Chondrocyte (in vitro differentiated cells): ENCODE results near the gene CRIP1. TPM values are rescaled to one million over a fixed set of nuclear protein-coding genes. Genes with fewer than 3 reads are reported as not detected.

ENCODE experiments used
- DNase-seq: peaks from one replicate; pipeline ENCODE4 v3.0.0; 2021; ENCODE audit warnings: mixed read lengths, low spot score
- H3K27ac Mint-ChIP-seq: one replicate; pipeline ENCODE4 v1.8.0; 2021; ENCODE audit warnings: mild to moderate bottlenecking, moderate library complexity, mixed read lengths; ENCODE audit not compliant: unreplicated experiment
- H3K27me3 Mint-ChIP-seq: 2 replicates; pipeline ENCODE4 v1.8.0; 2021; ENCODE audit warnings: low read depth, mixed read lengths
- H3K36me3 Mint-ChIP-seq: 2 replicates; pipeline ENCODE4 v1.8.0; 2021; ENCODE audit warnings: low read depth, mixed read lengths
- H3K4me1 Mint-ChIP-seq: 2 replicates; pipeline ENCODE4 v1.8.0; 2021; ENCODE audit warnings: low read depth, mild to moderate bottlenecking, mixed read lengths
- H3K4me3 Mint-ChIP-seq: one replicate; pipeline ENCODE4 v1.8.0; 2021; ENCODE audit warnings: mild to moderate bottlenecking, moderate library complexity, mixed read lengths; ENCODE audit not compliant: unreplicated experiment
- H3K9me3 Mint-ChIP-seq: 2 replicates; pipeline ENCODE4 v1.8.0; 2021; ENCODE audit warnings: low read depth, mixed read lengths
- total RNA-seq: library from RNA; stranded (reverse); gene quantifications from 3 replicates; pipeline ENCODE4 v1.2.1, GENCODE V29; 2021
- TF ChIP-seq, protein P1 (sequence below): fragments of 200-600 bp; sonication (generic); IDR thresholded peaks from 2 replicates; pipeline ENCODE4 v1.5.0; 2021; ENCODE audit warnings: antibody characterized with exemption, mild to moderate bottlenecking, moderate library complexity

Gene CRIP1
- total RNA-seq, 1 donor from 2014 or later: 181 TPM

DNA sequence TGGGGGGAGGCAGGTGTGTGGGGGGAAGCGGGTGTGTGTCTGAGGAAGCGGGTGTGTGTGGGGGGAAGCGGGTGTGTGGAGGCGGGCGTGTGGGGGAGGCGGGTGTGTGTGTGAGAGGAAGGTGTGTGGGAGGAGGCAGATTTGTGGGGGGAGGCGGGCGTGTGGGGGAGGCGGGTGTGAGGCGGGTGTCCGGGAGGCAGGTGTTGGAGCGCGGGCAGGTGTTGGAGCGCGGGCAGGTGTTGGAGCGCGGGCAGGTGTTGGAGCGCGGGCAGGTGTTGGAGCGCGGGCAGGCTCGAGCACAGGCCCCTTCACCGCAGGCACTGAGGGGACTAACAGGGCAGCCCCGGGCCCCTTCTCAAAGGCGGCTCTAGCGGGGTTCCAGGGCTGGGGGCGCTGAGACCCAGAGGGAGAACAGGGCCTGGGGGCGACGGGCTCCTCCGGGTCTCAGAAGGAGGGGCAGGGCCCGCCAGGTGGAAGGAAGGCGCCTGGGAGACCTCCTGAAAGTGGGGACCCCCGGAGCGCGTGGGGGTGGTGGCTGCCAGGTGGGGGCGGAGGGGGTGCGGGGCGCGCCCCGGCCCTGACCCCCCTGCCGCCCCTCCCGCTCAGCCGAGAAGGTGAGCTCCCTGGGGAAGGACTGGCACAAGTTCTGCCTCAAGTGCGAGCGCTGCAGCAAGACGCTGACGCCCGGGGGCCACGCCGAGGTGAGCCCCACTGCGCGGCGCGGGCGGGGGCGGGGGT is 8.9 kb upstream of the CRIP1 start:
- H3K27me3 Mint-ChIP-seq: no peaks in the 10 kb centered on the region
- H3K4me3 Mint-ChIP-seq: peak overlapping the region; percentile 79
- TF ChIP-seq, protein P1, sequence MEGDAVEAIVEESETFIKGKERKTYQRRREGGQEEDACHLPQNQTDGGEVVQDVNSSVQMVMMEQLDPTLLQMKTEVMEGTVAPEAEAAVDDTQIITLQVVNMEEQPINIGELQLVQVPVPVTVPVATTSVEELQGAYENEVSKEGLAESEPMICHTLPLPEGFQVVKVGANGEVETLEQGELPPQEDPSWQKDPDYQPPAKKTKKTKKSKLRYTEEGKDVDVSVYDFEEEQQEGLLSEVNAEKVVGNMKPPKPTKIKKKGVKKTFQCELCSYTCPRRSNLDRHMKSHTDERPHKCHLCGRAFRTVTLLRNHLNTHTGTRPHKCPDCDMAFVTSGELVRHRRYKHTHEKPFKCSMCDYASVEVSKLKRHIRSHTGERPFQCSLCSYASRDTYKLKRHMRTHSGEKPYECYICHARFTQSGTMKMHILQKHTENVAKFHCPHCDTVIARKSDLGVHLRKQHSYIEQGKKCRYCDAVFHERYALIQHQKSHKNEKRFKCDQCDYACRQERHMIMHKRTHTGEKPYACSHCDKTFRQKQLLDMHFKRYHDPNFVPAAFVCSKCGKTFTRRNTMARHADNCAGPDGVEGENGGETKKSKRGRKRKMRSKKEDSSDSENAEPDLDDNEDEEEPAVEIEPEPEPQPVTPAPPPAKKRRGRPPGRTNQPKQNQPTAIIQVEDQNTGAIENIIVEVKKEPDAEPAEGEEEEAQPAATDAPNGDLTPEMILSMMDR: no peak
- H3K4me1 Mint-ChIP-seq: peaks cover 53% of the 10 kb centered on the region
- DNase-seq: no peak
- no peaks in the 10 kb centered on the region for H3K9me3 Mint-ChIP-seq
- H3K36me3 Mint-ChIP-seq: peaks cover 2% of the 10 kb centered on the region
- peak overlapping the region; percentile 78 for H3K27ac Mint-ChIP-seq

DNA sequence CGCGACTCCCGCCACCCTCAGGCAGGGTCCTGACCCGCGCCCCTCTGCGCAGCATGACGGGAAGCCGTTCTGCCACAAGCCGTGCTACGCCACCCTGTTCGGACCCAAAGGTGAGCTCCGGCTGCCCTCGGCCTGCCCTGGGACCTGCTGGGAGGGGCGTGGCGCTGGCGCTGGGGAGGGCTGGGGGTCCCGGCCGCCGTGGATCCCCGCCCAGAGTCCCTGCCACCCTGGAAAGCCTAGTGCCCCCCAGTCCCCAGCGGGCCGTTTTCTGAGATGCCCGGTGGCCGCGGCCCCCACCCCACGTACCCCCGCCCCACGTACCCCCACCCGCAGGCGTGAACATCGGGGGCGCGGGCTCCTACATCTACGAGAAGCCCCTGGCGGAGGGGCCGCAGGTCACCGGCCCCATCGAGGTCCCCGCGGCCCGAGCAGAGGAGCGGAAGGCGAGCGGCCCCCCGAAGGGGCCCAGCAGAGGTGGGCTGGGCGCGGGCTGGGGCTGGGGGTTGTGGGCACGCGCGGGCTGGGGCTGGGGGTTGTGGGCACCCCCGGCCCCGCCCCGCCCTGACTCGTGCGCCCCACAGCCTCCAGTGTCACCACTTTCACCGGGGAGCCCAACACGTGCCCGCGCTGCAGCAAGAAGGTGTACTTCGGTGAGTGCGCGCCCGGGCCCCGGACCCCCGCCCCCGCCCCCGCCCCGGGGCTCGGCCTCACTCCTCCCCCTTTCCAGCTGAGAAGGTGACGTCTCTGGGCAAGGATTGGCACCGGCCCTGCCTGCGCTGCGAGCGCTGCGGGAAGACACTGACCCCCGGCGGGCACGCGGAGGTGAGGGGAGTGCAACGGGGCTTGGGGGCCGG is 8.1 kb upstream of the CRIP1 start:
- Mint-ChIP-seq H3K27ac (no peak overlapping the region), H3K9me3 (no peaks in the 10 kb centered on the region), H3K4me3 (no peak overlapping the region), H3K36me3 (peaks cover 2% of the 10 kb centered on the region), H3K27me3 (no peaks in the 10 kb centered on the region), H3K4me1 (peaks cover 55% of the 10 kb centered on the region)
- TF ChIP-seq, protein P1: no peak
- DNase-seq: no peak

DNA sequence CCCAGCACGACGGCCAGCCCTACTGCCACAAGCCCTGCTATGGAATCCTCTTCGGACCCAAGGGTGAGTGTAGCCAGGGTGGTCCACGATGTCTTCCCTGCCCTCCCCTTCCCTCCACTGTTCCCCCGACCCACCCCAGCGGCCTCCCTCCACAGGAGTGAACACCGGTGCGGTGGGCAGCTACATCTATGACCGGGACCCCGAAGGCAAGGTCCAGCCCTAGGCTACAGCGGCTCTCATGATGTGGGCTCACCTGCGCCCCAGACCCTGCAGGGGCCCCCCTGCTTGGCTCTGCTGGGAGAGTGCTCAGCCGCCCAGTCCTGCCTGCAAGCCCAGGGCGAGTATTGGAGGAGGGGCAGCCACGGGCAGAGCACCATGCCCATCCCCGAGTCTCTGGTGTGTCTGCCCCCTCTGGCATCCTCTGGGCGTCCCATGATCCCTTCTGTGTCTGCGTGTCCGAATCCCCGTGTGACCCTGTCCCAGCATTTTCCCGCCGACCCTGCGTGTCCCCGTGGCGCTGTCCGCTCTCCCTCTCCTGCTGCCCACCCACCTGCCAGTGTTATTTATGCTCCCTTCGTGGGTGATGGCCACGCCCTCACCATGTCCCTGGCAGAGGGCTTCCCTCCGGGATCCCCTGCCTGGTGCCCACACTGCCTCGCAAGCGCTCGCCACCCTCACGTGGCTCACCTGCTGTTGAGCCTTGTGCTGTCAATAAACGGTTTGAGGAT is 7.1 kb upstream of the CRIP1 start:
- TF ChIP-seq, protein P1: no peak
- H3K27ac Mint-ChIP-seq: peak overlapping the region; percentile 99
- peaks cover 63% of the 10 kb centered on the region for H3K4me1 Mint-ChIP-seq
- no peaks in the 10 kb centered on the region for H3K9me3 Mint-ChIP-seq
- no peak for DNase-seq
- peaks cover 2% of the 10 kb centered on the region for H3K36me3 Mint-ChIP-seq
- H3K27me3 Mint-ChIP-seq: no peaks in the 10 kb centered on the region
- H3K4me3 Mint-ChIP-seq: no peak overlapping the region

DNA sequence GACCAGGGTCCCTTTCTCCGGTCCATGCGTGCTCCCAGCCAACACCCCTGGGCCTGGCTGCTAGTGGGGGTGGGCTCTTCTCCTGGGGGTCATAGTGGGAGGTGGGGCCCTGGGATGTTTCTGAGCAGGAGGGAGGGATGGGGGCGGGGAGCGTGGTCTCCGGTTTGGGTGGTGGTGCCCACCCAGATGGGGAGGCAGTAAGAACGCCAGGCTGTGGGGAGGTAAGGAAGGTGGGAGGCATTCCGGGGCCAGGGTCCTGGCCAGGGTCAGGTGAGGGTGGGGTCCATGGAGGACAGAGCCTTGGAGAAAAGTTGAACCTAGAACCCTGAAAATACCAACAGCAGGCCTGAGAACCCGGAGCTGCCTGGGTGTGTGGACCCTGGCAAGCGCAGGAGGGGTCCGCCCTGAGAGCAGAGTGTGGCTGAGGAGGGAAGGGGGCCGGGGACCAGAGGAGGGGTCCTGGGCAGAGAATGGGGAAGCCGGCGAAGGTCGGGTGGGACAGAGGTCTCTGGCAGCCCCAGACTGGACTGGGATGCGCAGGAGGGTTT is 6.4 kb upstream of the CRIP1 start:
- no peak for DNase-seq
- Mint-ChIP-seq H3K27me3 (no peaks in the 10 kb centered on the region), H3K27ac (peak overlapping the region; percentile 99), H3K4me1 (peaks cover 66% of the 10 kb centered on the region), H3K36me3 (peaks cover 2% of the 10 kb centered on the region), H3K4me3 (no peak overlapping the region), H3K9me3 (no peaks in the 10 kb centered on the region)
- TF ChIP-seq, protein P1: no peak
